Activated CD8-positive, alpha-beta T cell treated with anti-CD3 and anti-CD28 coated beads for 36 hours (primary cell): ENCODE measurements around the gene VPS26B. TPM values are rescaled to one million over a fixed set of nuclear protein-coding genes. Genes with fewer than 3 reads are reported as not detected.

ENCODE experiments used
- ATAC-seq: fragments of 200-7000 bp; cut with Tn5 transposase; one replicate; pipeline ENCODE4 v1.10.0; 2021; ENCODE audit warnings: mild to moderate bottlenecking, moderate library complexity
- CTCF ChIA-PET: fragments of 350-600 bp; sonication (Branson Sonifier 250); formaldehyde crosslinking; loops from one replicate; lab custom pipeline; 2021; ENCODE audit warnings: antibody characterized with exemption; lab: Charles Lee
- POLR2A ChIA-PET: fragments of 350-600 bp; sonication (Branson Sonifier 250); formaldehyde crosslinking; loops from one replicate; lab custom pipeline; 2021; ENCODE audit warnings: antibody characterized with exemption; lab: Charles Lee
- DNase-seq: peaks from one replicate; pipeline ENCODE4 v3.0.0-alpha.2; 2020
- H3K27ac Mint-ChIP-seq: one replicate; pipeline ENCODE4 v1.8.0; 2021; ENCODE audit warnings: mild to moderate bottlenecking, mixed read lengths
- H3K27me3 Mint-ChIP-seq: one replicate; pipeline ENCODE4 v1.8.0; 2021; ENCODE audit warnings: mixed read lengths
- H3K36me3 Mint-ChIP-seq: one replicate; pipeline ENCODE4 v1.8.0; 2021; ENCODE audit warnings: low read depth, mixed read lengths
- H3K4me1 Mint-ChIP-seq: one replicate; pipeline ENCODE4 v1.8.0; 2021; ENCODE audit warnings: low read depth, mixed read lengths
- H3K4me3 Mint-ChIP-seq: one replicate; pipeline ENCODE4 v1.8.0; 2021; ENCODE audit warnings: mild to moderate bottlenecking, moderate library complexity, mixed read lengths
- H3K9me3 Mint-ChIP-seq: one replicate; pipeline ENCODE4 v1.8.0; 2021; ENCODE audit warnings: mixed read lengths
- CTCF ChIP-seq: fragments of 200-600 bp; IDR thresholded peaks from one replicate; pipeline ENCODE4 v1.8.0; 2022; ENCODE audit warnings: antibody characterized with exemption, mild to moderate bottlenecking
- intact Hi-C: fragments of 100-400 bp; cut with micrococcal nuclease; formaldehyde crosslinking; loops from one replicate; pipeline ENCODE4 v1.10.0; 2022
- total RNA-seq, 2 experiments: library from RNA; stranded (reverse); gene quantifications; one replicate each; pipeline ENCODE4 v1.2.3, GENCODE V29; 2021

Gene VPS26B
- total RNA-seq, 2 experiments from 2014 or later = 35.6 TPM

DNA sequence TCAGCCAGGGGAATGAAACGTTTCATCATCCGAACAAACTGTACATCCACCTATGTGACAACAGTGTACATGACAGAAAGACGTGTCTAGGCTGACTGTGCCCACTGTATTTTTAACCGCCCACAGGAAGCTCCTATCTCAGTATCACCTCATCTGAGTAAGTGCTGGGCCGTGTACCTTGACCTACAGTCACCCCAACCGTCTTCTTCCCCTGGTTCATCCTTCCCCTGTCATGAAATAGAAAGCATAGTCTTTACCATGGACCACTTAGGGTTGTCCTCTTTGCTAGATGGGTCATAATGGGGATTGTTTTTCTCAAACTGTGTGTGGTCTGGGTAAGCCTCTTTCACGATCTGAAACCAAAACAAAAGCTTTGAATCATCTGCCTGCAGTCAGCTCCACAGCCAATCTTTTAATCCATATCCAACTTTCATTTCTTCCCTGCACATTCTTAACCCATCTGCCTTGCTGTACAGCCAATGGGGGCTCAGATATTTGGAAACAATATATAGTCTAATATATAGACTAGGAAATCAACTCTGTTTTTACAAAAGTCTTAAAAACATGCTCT lies 24.5 kb downstream of the VPS26B start:
- intact Hi-C loops = no loop called here
- Mint-ChIP-seq H3K4me1 (peaks cover 23% of the 10 kb centered on the region), H3K4me3 (no peak overlapping the region), H3K9me3 (no peaks in the 10 kb centered on the region), H3K27ac (peak overlapping the region; percentile 89), H3K36me3 (peaks cover 25% of the 10 kb centered on the region), H3K27me3 (no peaks in the 10 kb centered on the region)
- CTCF ChIA-PET = interaction anchor here (0.7 to 2.3 kb wide), 5 partner anchors 10 to 27 kb away, joined by 3 to 12 read pairs (median 5); partner anchors contain the start of gene GLB1L3
- ATAC-seq = peak; percentile 20
- no peak for TF ChIP-seq CTCF
- DNase-seq = peak; percentile 53
- POLR2A ChIA-PET = interaction anchor here (1.1 to 2.1 kb wide), 5 partner anchors 15 to 29 kb away, joined by 3 to 10 read pairs (median 6); partner anchors contain the start of genes NCAPD3 and VPS26B

- no peak for TF ChIP-seq CTCF
- Mint-ChIP-seq H3K36me3 (peaks cover 22% of the 10 kb centered on the region), H3K9me3 (no peaks in the 10 kb centered on the region), H3K4me1 (peaks cover 31% of the 10 kb centered on the region), H3K27me3 (no peaks in the 10 kb centered on the region), H3K4me3 (no peak overlapping the region), H3K27ac (peak overlapping the region; percentile 25)
- intact Hi-C loops = no loop called here
- ATAC-seq (no peak), DNase-seq (no peak)
- POLR2A ChIA-PET = interaction anchor here (1.7 kb wide), 1 partner anchor 26 kb away, joined by 10 read pairs; the partner anchor contains the start of genes NCAPD3 and VPS26B
- CTCF ChIA-PET = interaction anchor here (2.3 kb wide), 1 partner anchor 12 kb away, joined by 12 read pairs; no protein-coding TSS in a partner anchor
These were observed 25.8 kb downstream of the VPS26B start for GRCh38 chr11:134250246-134250645.

DNA sequence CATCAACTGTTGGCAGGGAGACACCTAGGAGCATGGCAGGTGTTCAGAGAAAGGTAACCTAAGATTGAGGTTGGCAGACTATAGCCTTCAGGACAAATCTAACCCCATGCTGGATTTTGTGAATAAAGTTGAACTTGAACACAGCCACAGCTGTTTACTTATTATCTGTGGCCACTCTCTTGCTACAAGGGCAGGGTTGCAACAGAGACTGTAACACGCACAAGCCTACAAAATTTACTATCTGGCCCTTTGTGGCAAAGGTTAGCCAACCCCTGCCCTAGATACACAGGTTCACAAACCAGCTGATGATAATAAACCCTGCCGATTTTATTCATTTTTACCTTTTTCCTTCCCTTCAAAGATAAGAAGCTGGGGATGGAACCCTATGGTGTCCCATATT lies 26.2 kb downstream of the VPS26B start:
- intact Hi-C loops = no loop called here
- Mint-ChIP-seq H3K9me3 (no peaks in the 10 kb centered on the region), H3K27me3 (no peaks in the 10 kb centered on the region), H3K4me3 (no peak overlapping the region), H3K36me3 (peaks cover 22% of the 10 kb centered on the region), H3K27ac (no peak overlapping the region), H3K4me1 (peaks cover 33% of the 10 kb centered on the region)
- ChIA-PET CTCF (interaction anchor here (1.5 to 2.3 kb wide), 4 partner anchors 11 to 43 kb away, joined by 7 to 12 read pairs (median 8); partner anchors contain the start of genes NCAPD3 and VPS26B), POLR2A (interaction anchor here (1.7 kb wide), 1 partner anchor 26 kb away, joined by 10 read pairs; the partner anchor contains the start of genes NCAPD3 and VPS26B)
- DNase-seq = no peak
- no peak for TF ChIP-seq CTCF
- ATAC-seq = no peak

DNA sequence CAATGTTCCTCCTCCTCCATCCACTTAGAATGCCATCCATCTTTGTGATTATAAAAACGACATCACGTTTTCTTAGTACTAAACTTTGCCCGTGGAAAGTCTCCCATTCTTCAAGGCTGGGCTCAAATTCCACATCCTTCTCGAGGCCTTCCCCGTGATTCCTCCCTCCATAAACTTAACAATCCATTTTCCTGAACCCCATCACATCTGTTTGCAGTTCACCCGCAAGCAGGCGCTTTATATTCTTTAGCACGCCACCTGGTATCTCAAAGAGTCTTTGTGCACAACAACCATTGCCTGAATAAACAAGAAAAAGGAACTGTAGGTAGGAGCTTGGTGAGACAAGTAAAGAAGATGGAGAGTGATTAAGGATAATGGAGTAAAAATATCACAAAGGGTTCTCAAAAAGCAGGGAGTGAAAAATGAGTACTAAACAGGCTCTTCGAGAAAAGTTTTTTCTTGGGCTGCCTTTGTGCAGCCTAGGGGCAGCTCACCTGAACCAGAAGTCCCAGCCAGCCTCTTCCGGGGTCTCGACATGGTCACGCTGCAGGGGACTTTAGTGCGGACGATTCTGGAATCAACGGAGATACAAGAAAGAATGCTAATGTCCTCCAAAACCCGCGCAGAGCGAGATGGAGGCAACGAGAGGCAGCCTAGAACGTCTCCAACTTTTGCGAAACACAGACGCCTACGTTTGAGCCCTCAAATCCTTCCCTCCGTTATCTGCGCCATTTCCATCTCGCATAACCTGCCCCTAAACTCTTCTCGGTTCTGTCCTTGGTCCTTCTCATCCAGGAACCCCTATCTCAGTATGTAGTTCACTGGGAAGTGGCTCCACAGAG lies 28.1 kb downstream of the VPS26B start:
- peak overlapping the region; percentile 99 for H3K4me3 Mint-ChIP-seq
- ChIA-PET CTCF (interaction anchor here (1.3 to 1.7 kb wide), 7 partner anchors 9 to 45 kb away, joined by 3 to 8 read pairs (median 5); partner anchors contain the start of genes NCAPD3 and VPS26B), POLR2A (interaction anchor here (0.7 to 3.3 kb wide), 4 partner anchors 21 to 28 kb away, joined by 3 to 18 read pairs (median 7); partner anchors contain the start of genes GLB1L3, NCAPD3 and VPS26B)
- H3K9me3 Mint-ChIP-seq = no peaks in the 10 kb centered on the region
- peak overlapping the region; percentile 94 for H3K27ac Mint-ChIP-seq
- peak; percentile 11 for ATAC-seq
- DNase-seq = peak; percentile 58
- no peak for TF ChIP-seq CTCF
- peaks cover 18% of the 10 kb centered on the region for H3K36me3 Mint-ChIP-seq
- intact Hi-C loops = no loop called here
- H3K4me1 Mint-ChIP-seq = peaks cover 34% of the 10 kb centered on the region
- H3K27me3 Mint-ChIP-seq = no peaks in the 10 kb centered on the region
